A549 (cell line): ENCODE results near the gene INTS15. TPM values are rescaled to one million over a fixed set of nuclear protein-coding genes. Genes with fewer than 3 reads are reported as not detected.
A peak's percentile ranks its signal among the peaks of the same experiment; 100 is the strongest.

Source experiments
- ATAC-seq, 2 experiments: fragments of 200-7000 bp in 1 of 2; fragments of >200 bp in 1 of 2; cut with Nextera tagmentation in 1 of 2; cut with Tn5 transposase in 1 of 2; 3 replicates each; pipeline versions ENCODE4 v1.8.0 to v1.9.1; 2018 to 2020; ENCODE audit warnings: mild to moderate bottlenecking in 1 of 2, moderate library complexity in 1 of 2
- CTCF ChIA-PET: fragments of 300-600 bp; sonication (Branson Sonifier 250); formaldehyde crosslinking; extraction: SDS; loops from one replicate; lab custom pipeline; 2021; ENCODE audit warnings: antibody characterized with exemption, inconsistent platforms; lab: Yijun Ruan, JAX
- POLR2A ChIA-PET: fragments of 350-600 bp; formaldehyde crosslinking; extraction: SDS; loops from one replicate; lab custom pipeline; 2021; ENCODE audit warnings: antibody characterized with exemption, inconsistent platforms; lab: Yijun Ruan, JAX
- DNase-seq, 2 experiments: peaks; one replicate each; pipeline versions ENCODE4 v3.0.0 to v3.0.0-alpha.2; 2011 to 2016; ENCODE audit warnings: low read depth in 1 of 2, low spot score in 1 of 2
- FAIRE-seq: peaks from 2 replicates; lab custom pipeline; 2011; peaks lifted over from hg19 to GRCh38; lab: Jason Lieb, UNC
- H3K27ac ChIP-seq, 2 experiments: fragments of >200 bp; sonication (Bioruptor Twin); formaldehyde crosslinking; 3 replicates each; pipeline ENCODE4 v1.5.1; 2016 to 2017
- H3K4me1 ChIP-seq: fragments of >200 bp; sonication (Bioruptor Twin); formaldehyde crosslinking; 3 replicates; pipeline ENCODE4 v1.6.1; 2016
- H3K4me2 ChIP-seq: fragments of >200 bp; sonication (Bioruptor Twin); formaldehyde crosslinking; 3 replicates; pipeline ENCODE4 v1.6.1; 2016
- H3K4me3 ChIP-seq: fragments of >200 bp; sonication (Bioruptor Twin); formaldehyde crosslinking; 3 replicates; pipeline ENCODE4 v1.5.1; 2016
- H3K9me3 ChIP-seq: fragments of >200 bp; sonication (Bioruptor Twin); formaldehyde crosslinking; 3 replicates; pipeline ENCODE4 v1.6.1; 2016
- BCL3 ChIP-seq: fragments of >200 bp; sonication (Bioruptor Twin); formaldehyde crosslinking; IDR thresholded peaks from 3 replicates; pipeline ENCODE4 v1.6.1; 2016
- CHD4 ChIP-seq: fragments of 200-600 bp; sonication (generic); IDR thresholded peaks from 2 replicates; pipeline ENCODE4 v1.6.1; 2016; ENCODE audit warnings: antibody characterized with exemption, mild to moderate bottlenecking, borderline replicate concordance
- CTCF ChIP-seq: fragments of >200 bp; sonication (Bioruptor Twin); formaldehyde crosslinking; IDR thresholded peaks from 3 replicates; pipeline ENCODE4 v1.5.1; 2016
- ESRRA ChIP-seq: fragments of 150-350 bp; IDR thresholded peaks from 2 replicates; pipeline ENCODE4 v1.6.1; 2014; ENCODE audit warnings: mild to moderate bottlenecking, low read length, borderline replicate concordance
- FOXS1 ChIP-seq: fragments of 250-450 bp; sonication (Bioruptor Pico); IDR thresholded peaks from 2 replicates; pipeline ENCODE4 v1.5.0; 2020; ENCODE audit warnings: mild to moderate bottlenecking, moderate library complexity
- HMGXB4 ChIP-seq: fragments of 250-450 bp; sonication (Bioruptor Pico); IDR thresholded peaks from 2 replicates; pipeline ENCODE4 v1.5.0; 2021; ENCODE audit warnings: mild to moderate bottlenecking, moderate library complexity, borderline replicate concordance
- HOXA7 ChIP-seq: fragments of 250-450 bp; sonication (Bioruptor Pico); IDR thresholded peaks from 2 replicates; pipeline ENCODE4 v1.5.0; 2020; ENCODE audit warnings: mild to moderate bottlenecking, moderate library complexity
- JUNB ChIP-seq: fragments of >200 bp; sonication (Bioruptor Twin); formaldehyde crosslinking; IDR thresholded peaks from 2 replicates; pipeline ENCODE4 v1.6.1; 2016
- KDM5A ChIP-seq: fragments of 200-600 bp; sonication (generic); IDR thresholded peaks from 2 replicates; pipeline ENCODE4 v1.6.1; 2016; ENCODE audit warnings: antibody characterized with exemption, mild to moderate bottlenecking
- MAZ ChIP-seq: fragments of 150-350 bp; IDR thresholded peaks from 2 replicates; pipeline ENCODE4 v1.6.1; 2014; ENCODE audit warnings: antibody characterized with exemption, low read depth, low read length, borderline replicate concordance
- NFE2L2 ChIP-seq: fragments of 150-350 bp; conservative IDR thresholded peaks from 2 replicates; pipeline ENCODE4 v1.6.1; 2014; ENCODE audit warnings: low read length
- NPAS2 ChIP-seq: fragments of 250-450 bp; sonication (Bioruptor Pico); IDR thresholded peaks from 2 replicates; pipeline ENCODE4 v1.8.0; 2022; ENCODE audit warnings: mild to moderate bottlenecking, moderate library complexity, borderline replicate concordance
- NR3C1 ChIP-seq: fragments of >200 bp; sonication (Bioruptor Twin); formaldehyde crosslinking; IDR thresholded peaks from 3 replicates; pipeline ENCODE4 v1.6.1; 2017
- RAD21 ChIP-seq, 2 experiments: fragments of >200 bp in 1 of 2; sonication (Bioruptor Twin) in 1 of 2; formaldehyde crosslinking in 1 of 2; IDR thresholded peaks in 1 of 2; conservative IDR thresholded peaks in 1 of 2; 2 replicates in 1 of 2; 3 replicates in 1 of 2; pipeline ENCODE4 v1.6.1; 2012 to 2018; ENCODE audit warnings: inconsistent platforms in 1 of 2
- RCOR1 ChIP-seq: fragments of 150-350 bp; IDR thresholded peaks from 2 replicates; pipeline ENCODE4 v1.6.1; 2014; ENCODE audit warnings: antibody characterized with exemption, low read length, low read depth
- RFX5 ChIP-seq: fragments of 450-650 bp; IDR thresholded peaks from 2 replicates; pipeline ENCODE4 v1.7.1; 2014; ENCODE audit warnings: antibody characterized with exemption, mild to moderate bottlenecking, moderate library complexity
- RNF2 ChIP-seq: fragments of 200-600 bp; sonication (generic); IDR thresholded peaks from 2 replicates; pipeline ENCODE4 v1.6.1; 2016; ENCODE audit warnings: low read depth, mild to moderate bottlenecking, antibody characterized with exemption, moderate library complexity, borderline replicate concordance
- TP53 ChIP-seq: fragments of 250-450 bp; sonication (Bioruptor Pico); IDR thresholded peaks from 2 replicates; pipeline ENCODE4 v1.5.0; 2021; ENCODE audit warnings: mild to moderate bottlenecking, moderate library complexity
- USF2 ChIP-seq: fragments of 450-650 bp; IDR thresholded peaks from 2 replicates; pipeline ENCODE4 v1.6.1; 2014; ENCODE audit warnings: antibody characterized with exemption
- ZC3H11A ChIP-seq: fragments of 450-650 bp; IDR thresholded peaks from 2 replicates; pipeline ENCODE4 v1.6.1; 2014; ENCODE audit warnings: antibody characterized with exemption, mild to moderate bottlenecking
- ZFP36 ChIP-seq: fragments of 450-650 bp; IDR thresholded peaks from 2 replicates; pipeline ENCODE4 v1.6.1; 2014; ENCODE audit warnings: borderline replicate concordance; ENCODE audit not compliant: partially characterized antibody
- ZSCAN20 ChIP-seq: fragments of 250-450 bp; sonication (Bioruptor Pico); IDR thresholded peaks from 2 replicates; pipeline ENCODE4 v1.8.0; 2022; ENCODE audit warnings: mild to moderate bottlenecking, moderate library complexity
- WGBS: methylation state at CpG from one replicate; pipeline ENCODE4 v1.1.6; 2017; ENCODE audit errors: missing lambda C conversion rate; 5-methylcytosine and 5-hydroxymethylcytosine counted together
- polyA plus RNA-seq, 4 experiments: library from polyadenylated mRNA; depleted of rRNA in 3 of 4; stranded (reverse); fragments of >200 nt; fragmentation: RNase III in 1 of 4; extraction: RNeasy Plus Mini Kit Qiagen cat#74134 plus additional on column Dnase treatment in 1 of 4; gene quantifications; 2 replicates in 3 of 4; 3 replicates in 1 of 4; pipeline ENCODE4 v1.2.3, GENCODE V29; 2011 to 2017

The INTS15 gene
- polyA plus RNA-seq, 2 of the 4 experiments (the other 2 are of a cell fraction), result 14.7 to 23.4 TPM

GRCh38 chr7:6545398-6546126 is 44.3 kb upstream of the INTS15 start:
- no peak for FAIRE-seq
- DNase-seq, result no peak
- no peaks in the 10 kb centered on the region for H3K4me1 ChIP-seq
- no peak overlapping the region for H3K4me3 ChIP-seq
- H3K4me2 ChIP-seq, result no peak overlapping the region
- 76% methylated on average over 22 of the region's 22 CpGs for WGBS
- H3K27ac ChIP-seq, result no peak overlapping the region
- H3K9me3 ChIP-seq, result no peaks in the 10 kb centered on the region
- CTCF ChIA-PET, result interaction anchor here (1.4 to 3.2 kb wide), 2 partner anchors 30 to 44 kb away, joined by 5 to 12 read pairs; partner anchors contain the start of gene INTS15
- no peak for ATAC-seq
- POLR2A ChIA-PET, result no interaction called here
- no peak for TF ChIP-seq RNF2
- no peak for TF ChIP-seq NPAS2 (CRISPR knock-in tag)
- TF ChIP-seq RAD21 (conservative IDR thresholded peaks at IDR 0.05 in 1 of 2, IDR thresholded peaks at IDR 0.05 in 1 of 2), result no peak
- TF ChIP-seq CHD4, result no peak
- TF ChIP-seq MAZ, result no peak
- no peak for TF ChIP-seq JUNB

GRCh38 chr7:6546498-6547251 is 43.1 kb upstream of the INTS15 start:
- FAIRE-seq, result no peak
- Histone ChIP-seq H3K4me3 (no peak overlapping the region), H3K4me1 (no peaks in the 10 kb centered on the region), H3K9me3 (no peaks in the 10 kb centered on the region), H3K4me2 (no peak overlapping the region), H3K27ac (no peak overlapping the region)
- DNase-seq, result peak in 1 of 2 experiments; percentile 33
- POLR2A ChIA-PET, result no interaction called here
- WGBS, result 44% methylated on average over 12 of the region's 12 CpGs
- CTCF ChIA-PET, result interaction anchor here (0.6 to 1.9 kb wide), 5 partner anchors 12 to 608 kb away, joined by 3 to 12 read pairs (median 3); no protein-coding TSS in a partner anchor
- ATAC-seq, result peak; percentile 48 to 84; a peak in 3 of 6 replicates
- TF ChIP-seq NFE2L2 (no peak), FOXS1 (CRISPR knock-in tag) (no peak), ESRRA (no peak), HOXA7 (CRISPR knock-in tag) (no peak), RCOR1 (no peak), ZC3H11A (no peak), USF2 (no peak), HMGXB4 (CRISPR knock-in tag) (no peak), BCL3 (no peak), TP53 (CRISPR knock-in tag) (no peak), MAZ (no peak), CTCF (no peak), ZSCAN20 (CRISPR knock-in tag) (no peak), KDM5A (no peak), ZFP36 (no peak), RFX5 (no peak), NR3C1 (no peak)
